HG03575 (cell line): Measurements from ENCODE around the gene NTM.

Source experiments
- ATAC-seq: cut with Tn5 transposase; IDR thresholded peaks from one replicate; pipeline ENCODE4 v1.9.1; 2021; ENCODE audit not compliant: unreplicated experiment, insufficient number of reproducible peaks, low FRiP score; ENCODE audit errors: extremely low read depth

NTM gene

DNA sequence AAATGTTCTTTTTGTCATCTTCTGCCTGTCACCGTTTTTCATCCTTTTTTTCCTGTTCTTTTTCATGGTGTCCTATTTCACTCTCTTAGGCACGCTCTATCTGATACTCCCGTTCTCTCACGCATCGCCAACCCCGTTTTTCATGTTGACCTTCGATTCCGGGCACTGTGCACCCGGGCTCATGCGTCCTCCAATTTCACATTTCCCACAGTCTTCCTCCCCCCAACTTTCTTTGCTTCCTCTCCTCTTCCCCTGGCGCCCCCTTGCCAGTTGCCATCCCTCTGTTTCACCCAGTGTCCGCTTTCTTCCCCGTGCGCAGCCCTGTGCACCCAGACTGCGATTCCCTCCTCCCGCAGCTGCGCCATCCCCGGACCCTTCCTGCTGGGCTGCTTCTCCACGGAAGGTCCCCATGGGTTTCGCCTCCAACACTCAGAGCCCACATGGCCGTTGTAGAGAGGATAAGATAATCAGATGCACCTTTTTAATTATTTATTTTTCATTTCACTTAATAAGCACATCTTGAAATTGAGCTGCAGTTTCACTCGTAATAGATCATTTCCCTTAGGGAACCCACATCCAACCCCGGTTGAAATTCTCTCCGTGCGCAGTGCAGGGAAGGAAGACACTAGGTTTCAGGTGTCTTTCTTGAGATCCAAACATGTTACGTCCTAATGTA lies 791.1 kb downstream of the NTM start:
- ATAC-seq = no peak

GRCh38 chr11:132168344-132168981 lies 798.0 kb downstream of the NTM start:
- no peak for ATAC-seq

DNA sequence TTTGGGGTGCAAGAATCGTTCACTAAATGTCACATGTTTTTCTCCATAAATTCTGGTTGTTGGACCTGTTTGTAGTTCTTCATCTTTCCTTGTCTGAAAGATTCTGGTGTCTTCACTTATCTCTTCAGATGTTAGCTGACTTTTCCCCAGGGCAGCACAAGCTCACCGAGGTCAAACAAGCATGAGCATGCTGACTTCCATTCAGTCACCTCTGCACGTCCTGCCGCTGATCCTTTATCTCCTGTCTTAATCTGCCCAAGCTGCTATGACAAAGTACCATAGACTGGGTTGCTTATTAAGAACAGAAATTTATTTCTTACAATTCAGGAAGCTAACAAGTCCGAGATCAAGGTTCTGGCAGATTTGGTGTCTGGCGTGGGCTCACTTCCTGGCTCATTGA lies 800.6 kb downstream of the NTM start:
- ATAC-seq = no peak

DNA sequence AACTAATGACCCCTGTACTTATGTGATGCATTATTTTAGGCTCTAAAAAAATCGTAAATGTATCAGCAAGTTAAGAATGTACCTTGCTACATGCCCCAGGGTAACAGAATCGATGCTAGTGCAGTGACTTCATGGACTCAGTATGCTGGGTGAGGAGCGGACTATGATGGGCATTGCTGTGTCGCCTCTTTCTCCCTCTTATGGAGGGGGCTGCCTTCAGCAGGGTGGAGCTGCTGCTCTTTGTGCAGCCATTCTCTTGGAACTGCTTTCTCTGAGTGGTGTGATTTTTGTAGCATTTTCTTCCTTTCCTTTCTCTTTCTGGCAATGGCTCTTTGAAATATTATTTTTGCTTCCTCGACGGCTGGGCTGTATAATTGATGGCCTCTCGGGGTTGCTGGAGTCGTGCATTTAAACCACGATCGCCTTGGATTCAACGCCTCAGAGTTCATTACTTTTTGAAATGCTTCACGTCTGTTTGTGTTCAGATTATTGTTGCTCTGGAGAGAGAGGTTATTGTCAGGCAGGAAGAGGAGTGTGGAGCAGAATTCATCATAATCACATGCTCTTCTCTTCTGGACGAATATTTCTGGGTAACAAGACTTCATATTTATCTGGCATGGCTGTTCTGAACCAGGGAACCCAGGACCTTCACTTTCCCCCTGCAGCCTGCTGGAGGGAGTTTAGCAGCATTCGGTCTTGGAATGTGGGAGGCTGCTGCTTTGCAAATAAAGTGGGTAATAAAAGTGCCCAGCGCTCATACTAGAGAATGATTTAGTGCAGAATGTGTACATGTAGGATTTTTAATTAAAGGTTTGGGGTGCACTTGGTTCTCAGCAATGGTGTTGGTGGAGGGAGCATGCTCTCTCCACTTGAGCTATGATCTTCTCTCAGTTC lies 804.2 kb downstream of the NTM start:
- no peak for ATAC-seq

DNA sequence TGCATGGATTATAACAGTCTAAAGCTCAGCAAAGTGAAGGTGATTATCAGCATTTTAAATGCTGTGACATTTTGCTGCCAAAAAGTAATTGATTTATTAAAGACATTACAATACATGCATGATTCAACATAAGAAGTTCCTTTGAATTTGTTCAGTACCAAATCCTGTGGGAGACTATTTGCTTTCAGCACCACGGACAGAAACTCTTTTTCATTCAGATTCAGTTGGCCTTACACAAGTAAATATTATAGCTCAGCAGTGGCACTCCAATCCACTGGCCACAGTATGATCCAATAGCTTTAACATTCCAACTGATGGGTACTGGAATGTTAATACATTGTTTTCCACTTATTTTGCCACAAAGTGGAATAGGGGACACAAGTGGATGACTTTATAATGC lies 806.7 kb downstream of the NTM start:
- no peak for ATAC-seq

GRCh38 chr11:132184079-132184478 lies 813.7 kb downstream of the NTM start:
- ATAC-seq = no peak

DNA sequence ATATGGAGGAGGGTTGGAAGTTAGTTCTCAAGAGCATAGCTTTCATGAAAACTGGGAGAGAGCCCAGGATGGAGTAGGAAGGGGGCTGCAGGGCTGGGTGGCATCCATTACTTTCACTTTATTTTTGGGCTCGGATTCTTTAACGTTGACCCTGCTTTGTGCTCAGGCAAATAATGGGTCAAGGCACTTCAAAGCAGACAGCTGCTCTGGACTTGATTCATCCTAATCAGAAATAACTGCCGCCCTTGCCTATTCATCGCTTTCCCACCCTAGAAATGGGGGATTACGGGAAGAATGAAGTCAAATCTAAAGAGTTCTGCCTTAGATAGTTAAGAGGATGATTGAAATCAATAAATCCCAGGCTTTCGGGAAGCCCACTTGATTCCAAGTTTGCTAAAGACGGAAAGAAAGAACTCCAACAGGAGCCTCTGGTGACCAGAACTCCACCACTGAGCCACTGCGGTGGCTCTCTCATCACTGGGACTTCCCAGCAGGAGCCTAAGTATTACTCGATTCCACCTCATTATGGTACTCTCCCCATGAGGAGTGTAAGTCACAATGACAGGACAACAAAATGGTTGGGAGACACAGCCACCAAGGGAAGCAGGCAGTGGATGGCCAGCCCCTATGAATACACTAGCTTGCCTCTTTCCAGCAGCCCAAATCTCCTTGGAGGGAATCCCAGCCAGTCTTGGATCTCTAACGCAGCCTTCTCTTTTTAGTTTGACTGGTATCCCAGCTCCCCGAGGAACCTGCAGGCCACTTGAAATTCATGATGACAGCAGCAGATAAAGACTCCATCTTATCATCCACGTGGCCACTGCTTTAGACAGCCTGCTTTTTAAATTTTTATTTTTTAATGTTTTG lies 815.5 kb downstream of the NTM start:
- no peak for ATAC-seq

DNA sequence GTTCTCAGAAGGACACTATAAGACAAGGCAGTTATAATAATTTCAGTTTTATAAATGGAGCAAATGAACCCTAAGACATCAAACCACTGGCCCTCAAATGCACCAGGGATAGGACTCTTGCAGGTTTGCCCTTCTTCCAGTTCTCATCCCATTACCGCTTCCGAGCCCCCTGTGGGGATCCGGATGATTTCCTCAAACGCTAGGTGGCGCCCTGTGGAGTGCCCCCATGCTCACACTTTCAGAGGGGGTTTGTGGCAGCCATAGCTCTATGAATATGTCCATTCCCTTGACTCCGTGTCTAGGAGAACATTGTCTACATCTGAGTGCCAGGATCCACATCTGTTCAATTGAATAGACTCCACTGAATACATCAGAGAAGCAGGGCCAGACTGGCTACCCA lies 816.3 kb downstream of the NTM start:
- no peak for ATAC-seq

DNA sequence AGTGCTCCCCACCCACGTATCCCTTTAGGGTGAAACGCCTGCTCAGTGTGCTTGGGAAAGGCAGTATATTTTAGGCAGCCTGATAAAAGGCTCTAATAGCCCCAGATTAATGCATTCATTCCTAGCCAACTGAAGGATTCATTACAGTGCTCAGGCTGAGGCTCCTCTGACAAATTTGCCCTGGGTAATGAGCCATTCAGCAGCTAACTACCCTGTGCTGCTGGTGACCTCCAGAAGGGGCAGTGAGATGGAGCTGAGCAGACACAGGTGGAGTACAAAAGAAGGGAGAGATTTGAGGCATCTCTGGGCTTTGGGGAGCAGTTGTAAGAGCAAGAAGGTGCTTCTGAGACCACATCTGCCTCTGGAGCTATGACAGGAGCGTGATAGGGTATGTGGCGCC lies 817.0 kb downstream of the NTM start:
- ATAC-seq = no peak

DNA sequence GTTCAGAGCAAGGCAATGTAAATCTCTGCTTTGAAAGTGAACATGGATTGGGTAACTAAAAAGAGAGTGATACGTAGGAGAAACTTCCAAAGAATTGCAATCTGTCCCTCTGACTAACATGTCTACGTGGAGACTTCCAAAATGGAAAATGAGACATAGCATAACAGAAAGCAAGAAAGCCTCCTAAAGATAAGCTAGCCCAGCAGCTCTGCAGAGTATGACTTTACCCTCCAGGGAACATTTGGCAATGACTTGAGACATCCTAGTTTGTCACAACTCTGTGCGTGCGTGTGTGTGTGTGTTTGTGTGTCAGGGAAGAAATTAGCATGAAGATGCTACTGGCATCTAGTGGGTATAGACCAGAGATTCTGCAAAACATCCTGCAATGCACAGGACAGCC lies 817.4 kb downstream of the NTM start:
- no peak for ATAC-seq

GRCh38 chr11:132196928-132197327 lies 826.5 kb downstream of the NTM start:
- ATAC-seq = no peak

DNA sequence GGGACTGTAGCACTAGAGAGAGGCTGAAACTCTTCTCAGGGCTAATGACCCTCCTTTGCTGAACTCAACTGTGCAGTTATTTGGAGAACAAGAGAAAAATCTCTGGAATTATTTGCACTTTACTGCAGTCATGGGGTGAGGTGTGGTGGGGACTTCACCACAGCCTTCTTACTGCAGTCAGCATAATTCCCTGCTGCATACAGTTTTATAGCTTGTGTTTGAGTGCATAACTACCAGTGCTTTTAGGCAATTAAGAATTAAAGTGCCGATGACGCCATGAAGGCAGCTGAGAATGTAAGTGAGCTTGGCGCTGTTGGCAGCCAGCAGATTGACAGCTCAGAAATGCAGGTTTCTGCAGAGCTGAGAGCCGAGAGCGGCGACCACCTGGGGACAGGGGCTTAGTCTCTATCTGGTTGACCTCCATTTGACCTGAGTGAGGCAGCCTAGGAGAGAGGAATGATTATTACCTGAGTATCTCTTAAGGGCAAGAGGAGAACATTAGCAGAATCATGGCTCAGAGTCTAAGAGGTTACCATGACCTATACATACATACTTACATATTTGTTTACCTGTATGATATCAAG lies 830.0 kb downstream of the NTM start:
- no peak for ATAC-seq

GRCh38 chr11:132202621-132203020 lies 832.2 kb downstream of the NTM start:
- no peak for ATAC-seq

- no peak for ATAC-seq
Observed at GRCh38 chr11:132205006-132205405, 834.6 kb downstream of the NTM start.

DNA sequence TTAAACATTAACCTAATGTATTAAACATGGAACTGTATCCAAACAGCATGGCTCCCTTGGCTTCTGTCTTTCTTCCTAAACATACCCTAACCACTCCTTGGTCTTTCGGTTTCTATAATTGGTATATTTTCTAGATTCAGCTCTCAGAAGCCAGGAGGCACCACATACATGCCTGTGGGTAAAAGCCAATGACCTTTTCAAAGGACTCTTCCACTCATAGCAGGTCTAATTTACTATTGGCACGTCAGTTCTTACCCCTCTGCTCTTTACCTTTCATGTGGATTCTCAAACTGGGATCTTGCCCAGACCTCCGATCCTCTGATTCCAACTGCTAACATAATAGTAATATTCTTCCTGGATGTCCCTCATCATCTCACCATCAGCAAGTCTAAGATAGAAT lies 835.1 kb downstream of the NTM start:
- no peak for ATAC-seq

- ATAC-seq = no peak
Observed at GRCh38 chr11:132206993-132207392, 836.6 kb downstream of the NTM start.

DNA sequence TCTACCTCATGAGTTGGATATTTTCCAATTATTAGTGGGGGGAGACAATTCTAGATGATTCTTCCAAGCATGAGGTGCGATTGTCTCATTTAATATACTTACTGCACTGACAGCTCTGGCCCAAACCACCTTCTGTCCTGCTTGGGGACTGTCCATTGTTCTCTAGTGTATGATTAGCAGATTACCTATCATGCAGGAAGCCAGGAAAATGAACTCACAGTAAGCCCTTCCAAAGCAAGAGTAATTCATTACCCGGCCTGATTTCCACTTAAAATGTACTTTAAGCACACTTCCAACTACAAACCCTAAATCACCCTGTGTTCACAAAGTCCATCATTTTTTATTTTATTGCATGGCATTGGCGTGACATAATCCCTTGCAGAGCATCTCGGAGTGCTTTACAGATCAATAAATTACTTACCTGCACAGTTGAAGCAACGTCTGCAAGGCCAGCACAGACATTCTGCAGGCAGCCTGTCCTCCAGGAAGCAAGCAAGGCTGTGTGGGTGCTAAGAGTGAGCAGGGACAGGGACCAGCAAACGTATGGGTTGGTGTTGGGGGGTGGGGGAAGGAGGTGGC lies 838.2 kb downstream of the NTM start:
- ATAC-seq = no peak

- no peak for ATAC-seq
Observed at GRCh38 chr11:132211479-132211878, 841.1 kb downstream of the NTM start.
